ENCODE measurements around the gene BNC2. TPM values are rescaled to one million over a fixed set of nuclear protein-coding genes. Genes with fewer than 3 reads are reported as not detected.

BNC2 gene
- total RNA-seq, 1 experiment from 2014 or later = 43.6 TPM

DNA sequence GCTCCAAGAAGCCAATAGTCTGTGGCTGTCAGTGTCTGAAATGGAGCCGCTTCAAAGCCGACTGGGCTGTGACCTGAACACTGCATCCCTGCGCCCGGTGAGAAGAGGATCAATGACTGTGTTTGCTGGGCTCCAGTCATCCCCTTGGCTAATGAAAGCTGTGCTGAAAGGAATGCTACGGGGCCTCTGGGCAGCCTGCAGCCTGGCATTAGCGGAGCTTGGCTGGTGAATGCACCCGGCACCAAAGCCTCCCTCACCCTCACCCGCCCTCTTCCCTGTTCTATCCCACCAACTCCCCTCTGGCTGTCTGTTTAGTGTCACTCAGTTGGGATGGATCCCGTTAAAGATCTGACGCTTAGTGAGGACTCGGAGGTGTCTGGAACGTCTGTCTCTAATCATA, 355.3 kb downstream of the BNC2 start:
- Histone ChIP-seq H2BK20ac (ENCODE audit: low read depth, low read length, poor library complexity, severe bottlenecking) (no peak overlapping the region), H4K91ac (ENCODE audit: insufficient read length, low read depth, low read length) (no peak overlapping the region), H3K79me1 (ENCODE audit: insufficient read depth, low read depth, low read length, poor library complexity, severe bottlenecking) (no peaks in the 10 kb centered on the region), H3K4me1 (ENCODE audit: insufficient read depth, low read length) (peaks cover 18% of the 10 kb centered on the region), H4K8ac (replicated peaks; ENCODE audit: insufficient read length, low read depth, low read length) (no peak overlapping the region), H3K14ac (ENCODE audit: insufficient read depth, low read length) (peak overlapping the region; percentile 81), H3T11ph (ENCODE audit: low read length) (no peak overlapping the region), H3K23me2 (ENCODE audit: insufficient read length, low read depth, low read length, poor library complexity, severe bottlenecking) (no peaks in the 10 kb centered on the region), H3K9me3 (ENCODE audit: control insufficient read depth, low read depth, low read length) (no peaks in the 10 kb centered on the region), H2BK120ac (ENCODE audit: low read depth, low read length, poor library complexity, severe bottlenecking) (peak overlapping the region; percentile 61), H3K27me3 (ENCODE audit: insufficient read depth, low read length) (no peaks in the 10 kb centered on the region), H4K5ac (ENCODE audit: insufficient read length, low read depth, low read length) (no peak overlapping the region), H3K9ac (ENCODE audit: extremely low read depth, insufficient read length, low read length) (no peak overlapping the region), H3K23ac (ENCODE audit: insufficient read length, low read depth, low read length) (no peak overlapping the region), H3K79me2 (ENCODE audit: insufficient read depth, low read length) (no peaks in the 10 kb centered on the region), H2BK15ac (ENCODE audit: low read depth, low read length) (no peak overlapping the region), H2BK5ac (ENCODE audit: insufficient read length, low read length) (no peak overlapping the region), H3K4me2 (ENCODE audit: insufficient read depth, insufficient read length, low read length) (peak overlapping the region; percentile 34), H4K20me1 (ENCODE audit: control insufficient read depth, insufficient read depth, insufficient read length) (no peaks in the 10 kb centered on the region), H3K56ac (ENCODE audit: insufficient read length, low read depth, low read length) (no peak overlapping the region), H2AK5ac (ENCODE audit: insufficient read length, low read length) (peak overlapping the region; percentile 89), H2BK12ac (ENCODE audit: insufficient read length, low read depth, low read length) (no peak overlapping the region), H2AFZ (ENCODE audit: low read length) (no peak overlapping the region), H3K18ac (ENCODE audit: insufficient read length, low read depth, low read length) (peak overlapping the region; percentile 7), H3K27ac (ENCODE audit: insufficient read length, low read depth, low read length) (peak overlapping the region; percentile 43), H3K4ac (ENCODE audit: low read depth, low read length) (no peak overlapping the region)
- peak overlapping the region; percentile 41 to 99 (median 93); a peak in 5 of 7 replicates for H3K27ac Mint-ChIP-seq
- no peaks in the 10 kb centered on the region for H3K9me3 Mint-ChIP-seq
- DNase-seq = peak; percentile 46
- peaks cover 0 to 4% (median 3%) of the 10 kb centered on the region in 3 experiments; a peak in 2 of 7 replicates for H3K36me3 Mint-ChIP-seq (ENCODE audit: insufficient read depth in 1 of 3, low read depth in 3 of 3)
- H3K27me3 Mint-ChIP-seq (ENCODE audit: low read depth) = no peaks in the 10 kb centered on the region
- no CpG with 5 or more reads among the region's 12 CpGs for WGBS (ENCODE audit: extremely low coverage, insufficient read length, low lambda C conversion rate)
- TF ChIP-seq, protein P1, sequence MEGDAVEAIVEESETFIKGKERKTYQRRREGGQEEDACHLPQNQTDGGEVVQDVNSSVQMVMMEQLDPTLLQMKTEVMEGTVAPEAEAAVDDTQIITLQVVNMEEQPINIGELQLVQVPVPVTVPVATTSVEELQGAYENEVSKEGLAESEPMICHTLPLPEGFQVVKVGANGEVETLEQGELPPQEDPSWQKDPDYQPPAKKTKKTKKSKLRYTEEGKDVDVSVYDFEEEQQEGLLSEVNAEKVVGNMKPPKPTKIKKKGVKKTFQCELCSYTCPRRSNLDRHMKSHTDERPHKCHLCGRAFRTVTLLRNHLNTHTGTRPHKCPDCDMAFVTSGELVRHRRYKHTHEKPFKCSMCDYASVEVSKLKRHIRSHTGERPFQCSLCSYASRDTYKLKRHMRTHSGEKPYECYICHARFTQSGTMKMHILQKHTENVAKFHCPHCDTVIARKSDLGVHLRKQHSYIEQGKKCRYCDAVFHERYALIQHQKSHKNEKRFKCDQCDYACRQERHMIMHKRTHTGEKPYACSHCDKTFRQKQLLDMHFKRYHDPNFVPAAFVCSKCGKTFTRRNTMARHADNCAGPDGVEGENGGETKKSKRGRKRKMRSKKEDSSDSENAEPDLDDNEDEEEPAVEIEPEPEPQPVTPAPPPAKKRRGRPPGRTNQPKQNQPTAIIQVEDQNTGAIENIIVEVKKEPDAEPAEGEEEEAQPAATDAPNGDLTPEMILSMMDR (conservative IDR thresholded peaks at IDR 0.05) = no peak
- peaks cover 66 to 74% of the 10 kb centered on the region in 2 experiments for H3K4me1 Mint-ChIP-seq
- peak overlapping the region; percentile 43 to 65 for H3K4me3 Mint-ChIP-seq

Data from H9 (cell line).